Measurements from ENCODE around the gene KLHL3.

Gene KLHL3

DNA sequence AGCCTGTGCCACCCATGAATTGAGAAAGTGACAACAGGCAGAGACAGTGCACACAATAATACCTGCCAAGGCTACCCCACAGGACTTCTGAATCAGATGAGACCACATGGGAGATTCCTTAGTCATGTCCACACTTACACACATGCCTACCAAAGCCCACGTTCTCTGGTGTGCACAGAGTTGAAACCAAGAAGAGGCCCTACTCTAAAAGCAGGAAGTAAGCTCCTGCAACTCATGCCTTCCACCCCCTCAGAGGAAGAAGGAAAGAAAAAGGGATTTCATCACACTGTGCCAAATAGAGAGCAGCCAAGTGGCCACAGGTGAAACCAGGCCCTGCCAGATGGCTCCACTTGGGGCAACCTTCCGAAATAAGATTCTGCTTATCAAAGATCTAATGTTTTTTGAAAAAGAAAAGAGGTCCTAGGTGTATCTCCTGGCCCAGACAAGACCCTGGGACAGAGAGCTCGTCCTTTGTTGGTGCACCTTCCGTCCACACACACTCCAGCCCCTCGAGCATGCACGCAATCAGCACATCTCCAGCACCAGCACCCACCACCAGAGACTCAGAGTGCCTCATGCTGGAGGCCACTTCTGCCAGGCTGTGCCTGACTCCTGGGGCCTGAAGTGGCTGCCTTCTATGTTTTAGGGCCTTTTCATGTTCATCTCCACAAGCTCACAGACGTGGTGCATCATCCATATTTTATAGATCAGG, 122.2 kb downstream of the KLHL3 start:
- Histone ChIP-seq H3K9me3 (ENCODE audit: control insufficient read depth, low read depth, low read length) (no peaks in the 10 kb centered on the region), H3K27ac (ENCODE audit: low read length) (no peak overlapping the region), H3K27me3 (ENCODE audit: control insufficient read depth, insufficient read depth, low read length) (no peaks in the 10 kb centered on the region), H3K36me3 (ENCODE audit: control insufficient read depth, low read depth, low read length) (no peaks in the 10 kb centered on the region), H3K4me3 (ENCODE audit: low read length) (no peak overlapping the region), H3K9ac (ENCODE audit: low read length) (no peak overlapping the region), H3K4me1 (ENCODE audit: control insufficient read depth, low read depth, low read length) (no peaks in the 10 kb centered on the region)

GRCh38 chr5:137612576-137612975, 123.3 kb downstream of the KLHL3 start:
- H3K27ac ChIP-seq (ENCODE audit: low read length): no peak overlapping the region
- H3K9ac ChIP-seq (ENCODE audit: low read length): no peak overlapping the region
- no peaks in the 10 kb centered on the region for H3K4me1 ChIP-seq (ENCODE audit: control insufficient read depth, low read depth, low read length)
- H3K27me3 ChIP-seq (ENCODE audit: control insufficient read depth, insufficient read depth, low read length): no peaks in the 10 kb centered on the region
- no peaks in the 10 kb centered on the region for H3K9me3 ChIP-seq (ENCODE audit: control insufficient read depth, low read depth, low read length)
- no peaks in the 10 kb centered on the region for H3K36me3 ChIP-seq (ENCODE audit: control insufficient read depth, low read depth, low read length)
- no peak overlapping the region for H3K4me3 ChIP-seq (ENCODE audit: low read length)

DNA sequence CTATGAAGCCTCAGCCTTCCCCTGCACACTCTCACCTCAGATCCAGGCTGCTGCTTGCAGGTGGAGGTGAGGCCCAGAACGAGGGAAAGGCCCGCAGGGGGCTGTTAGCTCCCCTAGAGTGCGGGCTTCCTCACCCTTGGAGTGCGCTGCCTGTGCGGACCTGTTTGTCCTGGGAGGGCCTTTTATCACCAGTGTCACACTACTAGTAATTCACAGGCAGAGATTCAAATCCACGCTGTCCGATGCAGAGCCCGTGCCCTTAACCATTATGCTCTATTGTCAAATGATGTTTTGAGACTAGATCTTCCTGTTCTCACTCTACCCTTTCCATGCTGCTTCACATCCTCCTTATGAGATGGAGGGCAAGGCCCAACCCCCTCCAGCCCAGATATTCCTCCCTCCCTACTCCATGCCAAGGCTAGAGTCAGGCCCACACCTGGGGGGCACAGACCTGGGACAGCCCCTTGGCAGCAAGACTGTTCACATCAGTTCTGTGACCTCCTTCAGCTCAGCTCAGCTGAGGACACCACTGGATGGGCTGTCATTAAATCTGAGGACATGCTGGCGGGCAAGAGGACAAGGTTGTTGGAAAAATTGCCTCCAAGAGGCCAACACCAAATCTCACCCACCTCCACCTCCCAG, 124.0 kb downstream of the KLHL3 start:
- no peaks in the 10 kb centered on the region for H3K36me3 ChIP-seq (ENCODE audit: control insufficient read depth, low read depth, low read length)
- no peaks in the 10 kb centered on the region for H3K9me3 ChIP-seq (ENCODE audit: control insufficient read depth, low read depth, low read length)
- no peaks in the 10 kb centered on the region for H3K4me1 ChIP-seq (ENCODE audit: control insufficient read depth, low read depth, low read length)
- no peaks in the 10 kb centered on the region for H3K27me3 ChIP-seq (ENCODE audit: control insufficient read depth, insufficient read depth, low read length)
- no peak overlapping the region for H3K9ac ChIP-seq (ENCODE audit: low read length)
- no peak overlapping the region for H3K4me3 ChIP-seq (ENCODE audit: low read length)
- H3K27ac ChIP-seq (ENCODE audit: low read length): no peak overlapping the region

- Histone ChIP-seq H3K27me3 (ENCODE audit: control insufficient read depth, insufficient read depth, low read length) (no peaks in the 10 kb centered on the region), H3K4me3 (ENCODE audit: low read length) (no peak overlapping the region), H3K9me3 (ENCODE audit: control insufficient read depth, low read depth, low read length) (no peaks in the 10 kb centered on the region), H3K27ac (ENCODE audit: low read length) (no peak overlapping the region), H3K9ac (ENCODE audit: low read length) (no peak overlapping the region), H3K36me3 (ENCODE audit: control insufficient read depth, low read depth, low read length) (no peaks in the 10 kb centered on the region), H3K4me1 (ENCODE audit: control insufficient read depth, low read depth, low read length) (no peaks in the 10 kb centered on the region)
Observed at GRCh38 chr5:137611011-137611580, 124.8 kb downstream of the KLHL3 start.

DNA sequence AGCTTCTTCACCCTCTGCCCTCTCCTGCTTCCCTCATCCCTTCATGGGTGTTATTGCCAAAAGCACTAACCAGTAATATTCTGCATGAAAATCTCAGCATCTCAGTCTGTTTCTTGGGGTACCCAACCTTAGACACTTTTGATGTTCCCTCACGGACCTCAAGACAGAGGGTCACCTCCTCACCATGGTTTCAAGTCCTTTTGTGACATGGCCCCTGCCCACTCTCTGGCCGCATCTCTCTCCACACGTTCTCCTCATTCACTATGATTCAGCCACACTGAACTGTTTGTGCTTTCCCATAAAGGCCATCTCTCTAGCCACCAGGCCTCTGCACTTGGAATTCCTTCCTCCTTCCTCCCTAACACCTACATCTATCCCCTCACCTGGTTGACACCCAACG, 125.3 kb downstream of the KLHL3 start:
- H3K4me3 ChIP-seq (ENCODE audit: low read length): no peak overlapping the region
- no peak overlapping the region for H3K9ac ChIP-seq (ENCODE audit: low read length)
- no peaks in the 10 kb centered on the region for H3K36me3 ChIP-seq (ENCODE audit: control insufficient read depth, low read depth, low read length)
- H3K9me3 ChIP-seq (ENCODE audit: control insufficient read depth, low read depth, low read length): no peaks in the 10 kb centered on the region
- H3K27me3 ChIP-seq (ENCODE audit: control insufficient read depth, insufficient read depth, low read length): no peaks in the 10 kb centered on the region
- H3K4me1 ChIP-seq (ENCODE audit: control insufficient read depth, low read depth, low read length): no peaks in the 10 kb centered on the region
- H3K27ac ChIP-seq (ENCODE audit: low read length): no peak overlapping the region

DNA sequence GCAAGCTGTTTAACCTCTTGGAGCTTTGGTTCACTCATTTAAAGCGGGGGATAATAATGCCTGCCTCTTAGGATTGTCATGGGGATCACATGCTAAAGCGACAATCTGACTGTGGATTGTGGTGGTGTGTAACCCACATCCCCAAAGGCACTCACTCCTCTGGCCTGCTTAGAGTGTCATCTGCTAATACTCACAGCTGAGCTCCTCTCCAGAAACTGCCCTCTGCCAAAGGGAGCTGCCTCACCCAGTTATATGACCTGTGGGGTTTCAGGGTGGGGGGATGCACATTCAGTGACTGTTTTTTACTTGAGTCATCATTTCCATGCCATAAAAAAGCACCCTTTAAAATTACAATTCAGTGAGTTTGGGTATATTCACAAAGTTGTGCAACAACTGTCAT, 126.8 kb downstream of the KLHL3 start:
- H3K9ac ChIP-seq (ENCODE audit: low read length): no peak overlapping the region
- no peaks in the 10 kb centered on the region for H3K9me3 ChIP-seq (ENCODE audit: control insufficient read depth, low read depth, low read length)
- H3K36me3 ChIP-seq (ENCODE audit: control insufficient read depth, low read depth, low read length): no peaks in the 10 kb centered on the region
- H3K4me3 ChIP-seq (ENCODE audit: low read length): no peak overlapping the region
- no peak overlapping the region for H3K27ac ChIP-seq (ENCODE audit: low read length)
- no peaks in the 10 kb centered on the region for H3K27me3 ChIP-seq (ENCODE audit: control insufficient read depth, insufficient read depth, low read length)
- peaks cover 5% of the 10 kb centered on the region for H3K4me1 ChIP-seq (ENCODE audit: control insufficient read depth, low read depth, low read length)

DNA sequence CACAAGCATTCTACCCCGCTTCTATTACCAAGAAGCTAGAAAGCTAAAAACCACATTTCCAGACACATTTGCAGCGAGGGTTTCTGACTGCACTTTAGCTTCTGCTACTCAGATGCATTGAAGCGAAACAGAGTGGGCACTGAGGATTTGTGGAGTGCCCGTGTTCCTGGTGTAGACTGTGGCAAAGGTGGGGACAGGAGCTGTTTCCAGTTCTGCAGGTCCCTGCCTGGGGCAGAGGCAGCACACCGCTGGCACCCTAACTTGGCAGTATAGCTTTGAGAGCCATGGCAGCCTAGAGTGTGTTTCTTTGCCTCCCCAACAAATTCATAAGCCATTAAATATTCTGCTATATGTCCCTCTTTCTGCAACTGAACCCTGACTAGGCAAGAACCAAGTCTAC, 128.1 kb downstream of the KLHL3 start:
- peaks cover 5% of the 10 kb centered on the region for H3K4me1 ChIP-seq (ENCODE audit: control insufficient read depth, low read depth, low read length)
- no peak overlapping the region for H3K4me3 ChIP-seq (ENCODE audit: low read length)
- no peaks in the 10 kb centered on the region for H3K27me3 ChIP-seq (ENCODE audit: control insufficient read depth, insufficient read depth, low read length)
- H3K9ac ChIP-seq (ENCODE audit: low read length): no peak overlapping the region
- no peaks in the 10 kb centered on the region for H3K9me3 ChIP-seq (ENCODE audit: control insufficient read depth, low read depth, low read length)
- no peak overlapping the region for H3K27ac ChIP-seq (ENCODE audit: low read length)
- no peaks in the 10 kb centered on the region for H3K36me3 ChIP-seq (ENCODE audit: control insufficient read depth, low read depth, low read length)

DNA sequence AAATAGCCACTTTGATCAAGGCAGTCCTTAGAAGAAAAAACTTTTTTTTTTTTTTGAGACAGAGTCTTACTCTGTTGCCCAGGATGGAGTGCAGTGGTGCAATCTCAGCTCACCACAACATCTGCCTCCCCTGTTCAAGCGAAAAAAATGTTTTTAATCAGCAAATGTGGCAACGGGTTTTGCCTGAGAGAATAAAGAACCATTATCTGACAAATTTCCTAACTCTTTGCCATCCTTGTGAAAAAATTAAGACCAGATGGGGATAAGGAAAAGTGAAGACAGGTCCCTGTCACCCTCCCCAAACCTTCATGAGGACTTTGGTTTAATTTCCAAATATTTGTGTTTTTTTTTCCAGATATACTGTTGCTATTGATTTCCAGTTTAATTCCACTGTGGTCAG, 129.5 kb downstream of the KLHL3 start:
- H3K4me1 ChIP-seq (ENCODE audit: control insufficient read depth, low read depth, low read length): peaks cover 5% of the 10 kb centered on the region
- no peaks in the 10 kb centered on the region for H3K9me3 ChIP-seq (ENCODE audit: control insufficient read depth, low read depth, low read length)
- no peaks in the 10 kb centered on the region for H3K27me3 ChIP-seq (ENCODE audit: control insufficient read depth, insufficient read depth, low read length)
- no peak overlapping the region for H3K27ac ChIP-seq (ENCODE audit: low read length)
- H3K9ac ChIP-seq (ENCODE audit: low read length): no peak overlapping the region
- H3K4me3 ChIP-seq (ENCODE audit: low read length): no peak overlapping the region
- H3K36me3 ChIP-seq (ENCODE audit: control insufficient read depth, low read depth, low read length): no peaks in the 10 kb centered on the region

GRCh38 chr5:137605411-137605810, 130.5 kb downstream of the KLHL3 start:
- Histone ChIP-seq H3K9me3 (ENCODE audit: control insufficient read depth, low read depth, low read length) (no peaks in the 10 kb centered on the region), H3K27ac (ENCODE audit: low read length) (no peak overlapping the region), H3K4me3 (ENCODE audit: low read length) (no peak overlapping the region), H3K4me1 (ENCODE audit: control insufficient read depth, low read depth, low read length) (peaks cover 5% of the 10 kb centered on the region), H3K9ac (ENCODE audit: low read length) (peak overlapping the region; percentile 24), H3K36me3 (ENCODE audit: control insufficient read depth, low read depth, low read length) (no peaks in the 10 kb centered on the region), H3K27me3 (ENCODE audit: control insufficient read depth, insufficient read depth, low read length) (no peaks in the 10 kb centered on the region)

GRCh38 chr5:137604348-137605095, 131.4 kb downstream of the KLHL3 start:
- Histone ChIP-seq H3K9me3 (ENCODE audit: control insufficient read depth, low read depth, low read length) (no peaks in the 10 kb centered on the region), H3K27ac (ENCODE audit: low read length) (no peak overlapping the region), H3K9ac (ENCODE audit: low read length) (peak overlapping the region; percentile 24), H3K36me3 (ENCODE audit: control insufficient read depth, low read depth, low read length) (no peaks in the 10 kb centered on the region), H3K4me1 (ENCODE audit: control insufficient read depth, low read depth, low read length) (peaks cover 5% of the 10 kb centered on the region), H3K4me3 (ENCODE audit: low read length) (no peak overlapping the region), H3K27me3 (ENCODE audit: control insufficient read depth, insufficient read depth, low read length) (no peaks in the 10 kb centered on the region)

- H3K9me3 ChIP-seq (ENCODE audit: control insufficient read depth, low read depth, low read length): no peaks in the 10 kb centered on the region
- H3K4me1 ChIP-seq (ENCODE audit: control insufficient read depth, low read depth, low read length): peaks cover 5% of the 10 kb centered on the region
- no peak overlapping the region for H3K4me3 ChIP-seq (ENCODE audit: low read length)
- no peaks in the 10 kb centered on the region for H3K36me3 ChIP-seq (ENCODE audit: control insufficient read depth, low read depth, low read length)
- H3K27ac ChIP-seq (ENCODE audit: low read length): no peak overlapping the region
- H3K9ac ChIP-seq (ENCODE audit: low read length): no peak overlapping the region
- no peaks in the 10 kb centered on the region for H3K27me3 ChIP-seq (ENCODE audit: control insufficient read depth, insufficient read depth, low read length)
Observed at GRCh38 chr5:137603891-137604290, 132.0 kb downstream of the KLHL3 start.

Data from iPS-18a (cell line).